Measurements from ENCODE around the gene SLC39A11.

SLC39A11 gene

GRCh38 chr17:72667096-72668063 lies 425.1 kb downstream of the SLC39A11 start:
- no peak for DNase-seq

GRCh38 chr17:72665852-72666851 lies 426.3 kb downstream of the SLC39A11 start:
- peak; percentile 84 for DNase-seq

- DNase-seq, result no peak
Observed at GRCh38 chr17:72662827-72663190, 429.7 kb downstream of the SLC39A11 start.

GRCh38 chr17:72661945-72662826 lies 430.3 kb downstream of the SLC39A11 start:
- no peak for DNase-seq

- DNase-seq, result peak; percentile 99
Observed at GRCh38 chr17:72661116-72661944, 431.2 kb downstream of the SLC39A11 start.

GRCh38 chr17:72660274-72661115 lies 432.0 kb downstream of the SLC39A11 start:
- DNase-seq, result peak; percentile 68

- DNase-seq, result no peak
Observed at GRCh38 chr17:72659811-72660210, 432.7 kb downstream of the SLC39A11 start.

- peak; percentile 61 for DNase-seq
Observed at GRCh38 chr17:72658675-72659074, 433.8 kb downstream of the SLC39A11 start.

- peak; percentile 27 for DNase-seq
Observed at GRCh38 chr17:72657467-72658317, 434.8 kb downstream of the SLC39A11 start.

- no peak for DNase-seq
Observed at GRCh38 chr17:72656130-72656763, 436.2 kb downstream of the SLC39A11 start.

- no peak for DNase-seq
Observed at GRCh38 chr17:72654706-72655105, 437.8 kb downstream of the SLC39A11 start.

- no peak for DNase-seq
Observed at GRCh38 chr17:72651988-72652387, 440.5 kb downstream of the SLC39A11 start.

GRCh38 chr17:72648702-72649101 lies 443.8 kb downstream of the SLC39A11 start:
- no peak for DNase-seq

GRCh38 chr17:72646176-72646575 lies 446.3 kb downstream of the SLC39A11 start:
- no peak for DNase-seq

GRCh38 chr17:72644492-72644891 lies 448.0 kb downstream of the SLC39A11 start:
- DNase-seq, result no peak

GRCh38 chr17:72643575-72644216 lies 448.8 kb downstream of the SLC39A11 start:
- no peak for DNase-seq

GRCh38 chr17:72642720-72643119 lies 449.8 kb downstream of the SLC39A11 start:
- DNase-seq, result no peak

- DNase-seq, result no peak
Observed at GRCh38 chr17:72640415-72641165, 451.9 kb downstream of the SLC39A11 start.
